HepG2 (cell line): Measurements from ENCODE around the gene MT1G. TPM values are rescaled to one million over a fixed set of nuclear protein-coding genes. Genes with fewer than 3 reads are reported as not detected.
A peak's percentile ranks its signal among the peaks of the same experiment; 100 is the strongest.

Experiments
- AGO2 ChIP-seq: fragments of 200-400 bp; formaldehyde crosslinking; optimal IDR thresholded peaks from 2 replicates; pipeline ENCODE3; 2017; ENCODE audit warnings: mild to moderate bottlenecking, low read depth, low read length, moderate library complexity
- BORCS8-MEF2B ChIP-seq: sonication (generic); formaldehyde crosslinking; IDR thresholded peaks from 2 replicates; pipeline ENCODE4 v1.8.0; 2022; ENCODE audit warnings: mild to moderate bottlenecking, missing genetic modification reagents
- CAMTA2 ChIP-seq: sonication (generic); formaldehyde crosslinking; IDR thresholded peaks from 2 replicates; pipeline ENCODE4 v1.4.0; 2020; ENCODE audit warnings: mild to moderate bottlenecking, missing genetic modification reagents, borderline replicate concordance
- FOXO1 ChIP-seq: sonication (generic); formaldehyde crosslinking; IDR thresholded peaks from 2 replicates; pipeline ENCODE4 v1.4.0; 2020; ENCODE audit warnings: missing genetic modification reagents
- GABPB1 ChIP-seq: IDR thresholded peaks from 2 replicates; pipeline ENCODE4 v1.6.1; 2016; ENCODE audit warnings: mild to moderate bottlenecking, missing genetic modification reagents, moderate library complexity, missing compliant biosample characterization
- KDM5B ChIP-seq: sonication (generic); formaldehyde crosslinking; IDR thresholded peaks from 2 replicates; pipeline ENCODE4 v1.4.0; 2020; ENCODE audit warnings: missing genetic modification reagents, mild to moderate bottlenecking, borderline replicate concordance
- KLF16 ChIP-seq, 2 experiments: sonication (generic) in 1 of 2; formaldehyde crosslinking in 1 of 2; IDR thresholded peaks; 2 replicates each; pipeline versions ENCODE4 v1.6.1 to v1.8.0; 2016 to 2023; ENCODE audit warnings: missing genetic modification reagents in 2 of 2, missing compliant biosample characterization in 1 of 2
- LCORL ChIP-seq, 2 experiments: fragments of 450-650 bp in 1 of 2; sonication (generic) in 1 of 2; formaldehyde crosslinking in 1 of 2; IDR thresholded peaks; 2 replicates each; pipeline versions ENCODE4 v1.5.0 to v1.6.1; 2017 to 2020; ENCODE audit warnings: antibody characterized with exemption in 1 of 2, missing genetic modification reagents in 1 of 2
- MYPOP ChIP-seq: sonication (generic); formaldehyde crosslinking; IDR thresholded peaks from 2 replicates; pipeline ENCODE4 v1.8.1; 2023; ENCODE audit warnings: mild to moderate bottlenecking, moderate library complexity, missing genetic modification reagents
- PITX1 ChIP-seq: sonication (generic); formaldehyde crosslinking; IDR thresholded peaks from 2 replicates; pipeline ENCODE4 v1.5.1; 2020; ENCODE audit warnings: mild to moderate bottlenecking, missing genetic modification reagents
- RAD21 ChIP-seq: fragments of 450-650 bp; formaldehyde crosslinking; IDR thresholded peaks from 2 replicates; pipeline ENCODE4 v1.5.0; 2020; ENCODE audit warnings: mild to moderate bottlenecking
- SATB2 ChIP-seq: sonication (generic); formaldehyde crosslinking; IDR thresholded peaks from 2 replicates; pipeline ENCODE4 v1.5.0; 2020; ENCODE audit warnings: missing genetic modification reagents
- SIN3B ChIP-seq: fragments of 150-350 bp; IDR thresholded peaks from 2 replicates; pipeline ENCODE4 v1.6.1; 2014; ENCODE audit warnings: low read length
- SMYD3 ChIP-seq: sonication (generic); formaldehyde crosslinking; IDR thresholded peaks from 2 replicates; pipeline ENCODE4 v1.8.1; 2023; ENCODE audit warnings: mild to moderate bottlenecking, missing genetic modification reagents
- TEAD3 ChIP-seq: optimal IDR thresholded peaks from 2 replicates; pipeline ENCODE3; 2016; ENCODE audit warnings: borderline replicate concordance
- TOE1 ChIP-seq: sonication (generic); formaldehyde crosslinking; IDR thresholded peaks from 2 replicates; pipeline ENCODE4 v1.4.0; 2020; ENCODE audit warnings: mild to moderate bottlenecking, missing genetic modification reagents
- ZBTB38 ChIP-seq: sonication (generic); formaldehyde crosslinking; IDR thresholded peaks from 2 replicates; pipeline ENCODE4 v1.5.1; 2020; ENCODE audit warnings: mild to moderate bottlenecking, missing genetic modification reagents
- ZBTB7B ChIP-seq: sonication (generic); formaldehyde crosslinking; IDR thresholded peaks from 2 replicates; pipeline ENCODE4 v1.4.0; 2020; ENCODE audit warnings: missing genetic modification reagents
- ZFAT ChIP-seq: sonication (generic); formaldehyde crosslinking; conservative IDR thresholded peaks from 2 replicates; pipeline ENCODE4 v1.8.1; 2023; ENCODE audit warnings: missing genetic modification reagents, inconsistent platforms
- ZNF3 ChIP-seq: IDR thresholded peaks from 2 replicates; pipeline ENCODE4 v1.7.0; 2017; ENCODE audit warnings: inconsistent platforms
- ZNF354B ChIP-seq: sonication (generic); formaldehyde crosslinking; IDR thresholded peaks from 2 replicates; pipeline ENCODE4 v1.8.0; 2022; ENCODE audit warnings: mild to moderate bottlenecking, missing genetic modification reagents
- ZNF501 ChIP-seq: sonication (generic); formaldehyde crosslinking; IDR thresholded peaks from 2 replicates; pipeline ENCODE4 v1.5.1; 2020; ENCODE audit warnings: mild to moderate bottlenecking, moderate library complexity, missing genetic modification reagents
- ZNF547 ChIP-seq: sonication (generic); formaldehyde crosslinking; IDR thresholded peaks from 2 replicates; pipeline ENCODE4 v1.5.1; 2020; ENCODE audit warnings: mild to moderate bottlenecking, missing genetic modification reagents
- ZNF563 ChIP-seq: sonication (generic); formaldehyde crosslinking; IDR thresholded peaks from 2 replicates; pipeline ENCODE4 v1.8.0; 2022; ENCODE audit warnings: mild to moderate bottlenecking, moderate library complexity, missing genetic modification reagents
- ZNF607 ChIP-seq: sonication (generic); formaldehyde crosslinking; IDR thresholded peaks from 2 replicates; pipeline ENCODE4 v1.5.1; 2020; ENCODE audit warnings: missing genetic modification reagents, mild to moderate bottlenecking, borderline replicate concordance
- ZNF776 ChIP-seq: sonication (generic); formaldehyde crosslinking; IDR thresholded peaks from 2 replicates; pipeline ENCODE4 v1.4.0; 2020; ENCODE audit warnings: mild to moderate bottlenecking, missing genetic modification reagents
- ZNF841 ChIP-seq: sonication (generic); formaldehyde crosslinking; IDR thresholded peaks from 2 replicates; pipeline ENCODE4 v1.8.1; 2023; ENCODE audit warnings: missing genetic modification reagents, borderline replicate concordance
- polyA plus RNA-seq, 8 experiments: library from polyadenylated mRNA; depleted of rRNA in 3 of 8; stranded (reverse) in 7 of 8; unstranded in 1 of 8; fragments of >200 nt; fragmentation: Illumina TruSeq in 4 of 8; extraction: Trizol in 4 of 8; gene quantifications; 2 replicates each; pipeline versions ENCODE4 v1.2.1 to v1.2.3, GENCODE V29; 2011 to 2016; ENCODE audit warnings: low read depth in 4 of 8, missing spikeins in 1 of 8, mixed read lengths in 1 of 8; ENCODE audit not compliant: insufficient read depth in 1 of 8
- total RNA-seq, 5 experiments: library from RNA; depleted of rRNA; stranded (reverse); fragments of >200 nt; fragmentation: Illumina TruSeq; extraction: Trizol; gene quantifications; 2 replicates each; pipeline ENCODE4 v1.2.3, GENCODE V29; 2016; ENCODE audit warnings: low read depth in 1 of 5
- TF ChIP-seq, protein P1 (sequence below): IDR thresholded peaks from 2 replicates; pipeline ENCODE4 v1.6.1; 2016; ENCODE audit warnings: control low read depth
- TF ChIP-seq, protein P2 (sequence below): sonication (generic); formaldehyde crosslinking; IDR thresholded peaks from 2 replicates; pipeline ENCODE4 v1.4.0; 2020; ENCODE audit warnings: missing genetic modification reagents, mild to moderate bottlenecking, borderline replicate concordance

Gene MT1G
- total and polyA plus RNA-seq, 2 of the 13 experiments (the other 11 are each of a cell fraction or from before 2014, with no cell fraction given) = 3.6 to 377 TPM

- TF ChIP-seq SATB2 (CRISPR knock-in tag) = no peak
- no peak for TF ChIP-seq AGO2
- TF ChIP-seq ZNF563 (CRISPR knock-in tag) = peak; percentile 76; the same call in 1 of the 2 replicates
- TF ChIP-seq KLF16 (CRISPR knock-in tag; IDR thresholded peaks at IDR 0.05) = 0 out of 4 replicates have a peak, but pooled peaks of 1 of the 2 experiments have one; percentile 10
- no peak for TF ChIP-seq ZNF354B (CRISPR knock-in tag)
- TF ChIP-seq, protein P1, sequence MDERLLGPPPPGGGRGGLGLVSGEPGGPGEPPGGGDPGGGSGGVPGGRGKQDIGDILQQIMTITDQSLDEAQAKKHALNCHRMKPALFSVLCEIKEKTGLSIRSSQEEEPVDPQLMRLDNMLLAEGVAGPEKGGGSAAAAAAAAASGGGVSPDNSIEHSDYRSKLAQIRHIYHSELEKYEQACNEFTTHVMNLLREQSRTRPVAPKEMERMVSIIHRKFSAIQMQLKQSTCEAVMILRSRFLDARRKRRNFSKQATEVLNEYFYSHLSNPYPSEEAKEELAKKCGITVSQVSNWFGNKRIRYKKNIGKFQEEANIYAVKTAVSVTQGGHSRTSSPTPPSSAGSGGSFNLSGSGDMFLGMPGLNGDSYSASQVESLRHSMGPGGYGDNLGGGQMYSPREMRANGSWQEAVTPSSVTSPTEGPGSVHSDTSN (CRISPR knock-in tag) = no peak
- TF ChIP-seq, protein P2, sequence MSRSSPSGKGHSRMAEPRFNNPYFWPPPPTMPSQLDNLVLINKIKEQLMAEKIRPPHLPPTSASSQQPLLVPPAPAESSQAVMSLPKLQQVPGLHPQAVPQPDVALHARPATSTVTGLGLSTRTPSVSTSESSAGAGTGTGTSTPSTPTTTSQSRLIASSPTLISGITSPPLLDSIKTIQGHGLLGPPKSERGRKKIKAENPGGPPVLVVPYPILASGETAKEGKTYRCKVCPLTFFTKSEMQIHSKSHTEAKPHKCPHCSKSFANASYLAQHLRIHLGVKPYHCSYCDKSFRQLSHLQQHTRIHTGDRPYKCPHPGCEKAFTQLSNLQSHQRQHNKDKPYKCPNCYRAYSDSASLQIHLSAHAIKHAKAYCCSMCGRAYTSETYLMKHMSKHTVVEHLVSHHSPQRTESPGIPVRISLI = no peak
- TF ChIP-seq TOE1 (CRISPR knock-in tag) = no peak
- TF ChIP-seq MYPOP (CRISPR knock-in tag) = peak; percentile 54; the same call in 1 of the 2 replicates
- TF ChIP-seq ZBTB7B (CRISPR knock-in tag) = no peak
- peak; percentile 3 for TF ChIP-seq TEAD3 (CRISPR knock-in tag)
- peak; percentile 38; the same call in 1 of the 2 replicates for TF ChIP-seq RAD21 (CRISPR knock-in tag)
- TF ChIP-seq ZNF841 = no peak
- no peak for TF ChIP-seq SIN3B
- peak; percentile 82; the same call in 1 of the 2 replicates for TF ChIP-seq CAMTA2
- TF ChIP-seq PITX1 (CRISPR knock-in tag) = peak; percentile 28; the same call in 1 of the 2 replicates
- TF ChIP-seq SMYD3 = no peak
- 0 out of 2 replicates have a peak, but pooled peaks have one; percentile 44 for TF ChIP-seq ZNF547 (CRISPR knock-in tag)
- TF ChIP-seq ZNF776 (CRISPR knock-in tag) = peak; percentile 38; the same call in 1 of the 2 replicates
- peak; percentile 84; the same call in 1 of the 2 replicates for TF ChIP-seq KDM5B (CRISPR knock-in tag)
- peak; percentile 67; the same call in 1 of the 2 replicates for TF ChIP-seq BORCS8-MEF2B
- TF ChIP-seq LCORL (IDR thresholded peaks at IDR 0.05) = no peak
- peak; percentile 15; the same call in 1 of the 2 replicates for TF ChIP-seq LCORL (CRISPR knock-in tag; IDR thresholded peaks at IDR 0.05)
- TF ChIP-seq ZFAT (CRISPR knock-in tag) = no peak
- peak; percentile 44; the same call in 1 of the 2 replicates for TF ChIP-seq GABPB1 (CRISPR knock-in tag)
- TF ChIP-seq ZNF3 = no peak
- peak; percentile 87 for TF ChIP-seq ZNF607 (CRISPR knock-in tag)
- peak; percentile 72; the same call in 1 of the 2 replicates for TF ChIP-seq ZNF501 (CRISPR knock-in tag)
- TF ChIP-seq ZBTB38 (CRISPR knock-in tag) = peak; percentile 73
- TF ChIP-seq FOXO1 (CRISPR knock-in tag) = no peak
Measured at GRCh38 chr16:56643080-56643778, 24.6 kb downstream of the MT1G start (continued).
